CD4-positive, alpha-beta memory T cell (primary cell): ENCODE measurements around the gene POFUT2. TPM values are rescaled to one million over a fixed set of nuclear protein-coding genes. Genes with fewer than 3 reads are reported as not detected.

Source experiments
- CTCF ChIA-PET: fragments of 350-600 bp; sonication (Branson Sonifier 250); formaldehyde crosslinking; loops from one replicate; lab custom pipeline; 2021; ENCODE audit warnings: inconsistent platforms; ENCODE audit not compliant: partially characterized antibody; lab: Charles Lee
- POLR2A ChIA-PET: fragments of 350-600 bp; sonication (Branson Sonifier 250); formaldehyde crosslinking; loops from one replicate; lab custom pipeline; 2021; ENCODE audit not compliant: partially characterized antibody; lab: Charles Lee
- DNase-seq, 5 donors: peaks; one replicate each; pipeline versions ENCODE4 v3.0.0 to v3.0.0-alpha.2; 2020 to 2022; ENCODE audit warnings: mixed read lengths in 1 of 5
- H3K27ac ChIP-seq: one replicate; pipeline ENCODE4 v1.7.0; 2013; ENCODE audit warnings: low read depth, low read length
- H3K27me3 ChIP-seq: 2 replicates; pipeline ENCODE4 v1.7.0; 2013; ENCODE audit warnings: mild to moderate bottlenecking, low read length, moderate library complexity; ENCODE audit not compliant: insufficient read depth
- H3K36me3 ChIP-seq: 2 replicates; pipeline ENCODE4 v1.7.0; 2013; ENCODE audit warnings: mild to moderate bottlenecking, low read length, moderate library complexity; ENCODE audit not compliant: insufficient read depth
- H3K4me1 ChIP-seq: 2 replicates; pipeline ENCODE4 v1.7.0; 2013; ENCODE audit warnings: mild to moderate bottlenecking, low read length, moderate library complexity; ENCODE audit not compliant: insufficient read depth
- H3K4me3 ChIP-seq, 2 donors: one replicate each; pipeline ENCODE4 v1.7.0; 2013; ENCODE audit warnings: low read length in 2 of 2, mild to moderate bottlenecking in 1 of 2
- H3K9me3 ChIP-seq, 2 donors: one replicate each; pipeline ENCODE4 v1.7.0; 2013; ENCODE audit warnings: low read length in 2 of 2, control low read depth in 1 of 2; ENCODE audit not compliant: control insufficient read depth in 1 of 2
- H3K27ac Mint-ChIP-seq, 7 donors: one replicate each; pipeline ENCODE4 v1.8.0; 2020 to 2021; ENCODE audit warnings: mixed read lengths in 7 of 7, mild to moderate bottlenecking in 6 of 7, inconsistent platforms in 3 of 7, moderate library complexity in 3 of 7
- H3K27me3 Mint-ChIP-seq, 2 donors: one replicate each; pipeline ENCODE4 v1.8.0; 2020 to 2021; ENCODE audit warnings: mixed read lengths in 2 of 2
- H3K36me3 Mint-ChIP-seq, 2 donors: one replicate each; pipeline ENCODE4 v1.8.0; 2020 to 2021; ENCODE audit warnings: mixed read lengths in 2 of 2, inconsistent platforms in 1 of 2, mild to moderate bottlenecking in 1 of 2
- H3K4me1 Mint-ChIP-seq, 4 donors: one replicate each; pipeline ENCODE4 v1.8.0; 2020 to 2021; ENCODE audit warnings: mixed read lengths in 4 of 4, mild to moderate bottlenecking in 1 of 4
- H3K4me3 Mint-ChIP-seq, 8 donors: one replicate each; pipeline ENCODE4 v1.8.0; 2020 to 2021; ENCODE audit warnings: mixed read lengths in 8 of 8, mild to moderate bottlenecking in 7 of 8, moderate library complexity in 6 of 8, inconsistent platforms in 3 of 8
- H3K9me3 Mint-ChIP-seq, 8 donors: one replicate each; pipeline ENCODE4 v1.8.0; 2020 to 2021; ENCODE audit warnings: mixed read lengths in 8 of 8, mild to moderate bottlenecking in 5 of 8, inconsistent platforms in 3 of 8, moderate library complexity in 1 of 8
- intact Hi-C: fragments of 100-400 bp; cut with micrococcal nuclease; formaldehyde crosslinking; loops from one replicate; pipeline ENCODE4 v1.15.1; 2023
- polyA plus RNA-seq, 2 donors: library from polyadenylated mRNA; unstranded; fragments of 300-500 nt; fragmentation: Illumina TruSeq; gene quantifications; one replicate each; pipeline ENCODE4 v1.2.3, GENCODE V29; 2021
- total RNA-seq, 2 experiments: library from RNA; stranded (reverse); gene quantifications; one replicate each; pipeline ENCODE4 v1.2.3, GENCODE V29; 2021

The POFUT2 gene
- total and polyA plus RNA-seq, 4 experiments from 2014 or later, result 2.8 to 40.8 (median 22.9) TPM

DNA sequence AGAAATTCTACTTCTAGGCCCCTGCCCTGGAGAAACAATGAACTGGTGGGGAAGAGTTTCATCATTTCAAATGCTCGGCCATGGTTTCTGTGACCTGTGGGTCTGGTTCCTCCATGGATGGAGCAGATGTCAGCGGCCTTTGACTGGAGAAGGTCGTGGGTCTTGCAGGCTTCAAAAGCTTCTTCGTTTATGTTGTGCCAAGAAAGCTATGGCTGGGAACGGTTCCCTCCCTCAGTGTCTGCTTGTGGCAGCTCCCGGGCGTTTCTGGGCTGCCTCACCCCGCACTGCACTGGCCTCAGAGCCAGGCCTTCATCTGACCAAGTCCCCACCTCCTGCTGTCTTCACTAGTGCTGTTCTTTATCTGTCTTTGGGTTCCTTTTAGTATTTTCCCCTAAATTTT is 46.4 kb upstream of the POFUT2 start:
- Histone ChIP-seq H3K36me3 (no peaks in the 10 kb centered on the region), H3K27me3 (no peaks in the 10 kb centered on the region), H3K27ac (no peak overlapping the region), H3K4me1 (no peaks in the 10 kb centered on the region), H3K4me3 (no peak overlapping the region), H3K9me3 (no peaks in the 10 kb centered on the region)
- H3K4me3 Mint-ChIP-seq, result no peak overlapping the region
- ChIA-PET CTCF (no interaction called here), POLR2A (no interaction called here)
- no peak overlapping the region for H3K27ac Mint-ChIP-seq
- no peaks in the 10 kb centered on the region for H3K36me3 Mint-ChIP-seq
- peaks cover 1 to 7% of the 10 kb centered on the region in 2 donors for H3K27me3 Mint-ChIP-seq
- intact Hi-C loops, result no loop called here
- H3K4me1 Mint-ChIP-seq, result peaks cover 0 to 2% (median under 1%) of the 10 kb centered on the region in 4 donors
- no peaks in the 10 kb centered on the region for H3K9me3 Mint-ChIP-seq
- DNase-seq, result no peak

DNA sequence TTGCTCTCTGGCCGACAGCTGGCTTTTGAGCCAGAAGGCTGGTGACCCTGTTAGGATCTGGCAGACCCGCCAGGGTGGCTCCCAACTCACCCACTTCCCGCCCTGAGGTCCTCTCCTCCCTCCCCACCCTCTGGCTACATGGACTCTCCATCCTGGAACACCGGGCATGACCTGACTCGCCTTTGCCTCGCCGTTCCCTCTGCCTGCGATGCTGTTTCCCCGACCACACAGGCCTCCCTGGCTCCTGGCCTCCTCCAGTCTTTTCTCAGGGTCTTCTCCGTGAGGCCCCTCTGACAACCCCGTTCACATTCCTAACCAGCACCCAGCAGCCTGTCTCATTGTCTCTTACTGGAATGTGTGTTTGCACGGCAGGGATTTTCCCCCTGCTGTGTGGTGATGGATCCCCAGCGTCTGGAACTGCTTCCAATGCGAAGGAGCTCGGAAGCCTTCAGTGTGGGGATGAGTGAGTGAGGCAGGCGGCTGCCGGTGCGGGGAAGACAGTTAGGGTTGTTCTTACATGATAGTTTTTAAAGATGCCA is 46.0 kb upstream of the POFUT2 start:
- DNase-seq, result no peak
- Histone ChIP-seq H3K4me3 (no peak overlapping the region), H3K27ac (no peak overlapping the region), H3K36me3 (no peaks in the 10 kb centered on the region), H3K4me1 (no peaks in the 10 kb centered on the region), H3K27me3 (no peaks in the 10 kb centered on the region), H3K9me3 (no peaks in the 10 kb centered on the region)
- intact Hi-C loops, result no loop called here
- ChIA-PET CTCF (no interaction called here), POLR2A (no interaction called here)
- Mint-ChIP-seq H3K27me3 (peaks cover 1 to 7% of the 10 kb centered on the region in 2 donors), H3K9me3 (no peaks in the 10 kb centered on the region), H3K4me1 (peaks cover 0 to 2% (median under 1%) of the 10 kb centered on the region in 4 donors), H3K4me3 (no peak overlapping the region), H3K36me3 (no peaks in the 10 kb centered on the region), H3K27ac (no peak overlapping the region)

DNA sequence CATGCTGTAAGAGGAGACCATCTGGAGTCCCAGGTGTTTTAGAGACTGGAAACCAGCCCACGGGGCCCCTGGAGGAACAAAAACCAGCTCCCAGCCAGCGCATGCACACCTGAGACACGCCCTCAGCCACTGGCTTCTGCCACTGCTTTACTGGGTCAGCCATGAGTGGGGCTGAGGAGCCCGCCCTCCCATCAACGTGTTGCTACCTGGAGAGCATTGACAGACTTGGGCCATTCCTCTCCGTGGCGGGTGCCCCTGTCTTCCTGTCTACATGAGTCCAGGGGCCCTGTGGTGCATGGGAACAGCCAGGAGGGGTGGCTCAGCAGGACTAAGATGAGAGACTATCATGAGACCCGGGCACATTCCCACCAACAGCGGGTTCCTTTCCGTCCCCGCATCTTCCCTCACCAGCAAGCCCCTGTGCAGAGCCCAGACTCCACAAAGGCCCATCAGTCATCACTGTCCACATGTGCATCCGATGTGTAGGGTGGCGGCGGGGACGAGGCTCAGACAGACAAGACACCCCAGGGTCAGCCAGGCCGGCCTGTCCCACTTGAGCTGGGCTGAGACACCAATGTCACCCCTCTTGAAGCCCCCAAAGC is 45.4 kb upstream of the POFUT2 start:
- H3K4me1 ChIP-seq, result no peaks in the 10 kb centered on the region
- ChIA-PET POLR2A (no interaction called here), CTCF (no interaction called here)
- Mint-ChIP-seq H3K27me3 (peaks cover 1 to 4% of the 10 kb centered on the region in 2 donors), H3K27ac (no peak overlapping the region), H3K36me3 (no peaks in the 10 kb centered on the region), H3K4me1 (peaks cover 0 to 2% (median under 1%) of the 10 kb centered on the region in 4 donors), H3K4me3 (no peak overlapping the region), H3K9me3 (no peaks in the 10 kb centered on the region)
- no peak overlapping the region for H3K4me3 ChIP-seq
- no peaks in the 10 kb centered on the region for H3K36me3 ChIP-seq
- intact Hi-C loops, result no loop called here
- DNase-seq, result no peak
- no peaks in the 10 kb centered on the region for H3K9me3 ChIP-seq
- H3K27ac ChIP-seq, result no peak overlapping the region
- no peaks in the 10 kb centered on the region for H3K27me3 ChIP-seq

DNA sequence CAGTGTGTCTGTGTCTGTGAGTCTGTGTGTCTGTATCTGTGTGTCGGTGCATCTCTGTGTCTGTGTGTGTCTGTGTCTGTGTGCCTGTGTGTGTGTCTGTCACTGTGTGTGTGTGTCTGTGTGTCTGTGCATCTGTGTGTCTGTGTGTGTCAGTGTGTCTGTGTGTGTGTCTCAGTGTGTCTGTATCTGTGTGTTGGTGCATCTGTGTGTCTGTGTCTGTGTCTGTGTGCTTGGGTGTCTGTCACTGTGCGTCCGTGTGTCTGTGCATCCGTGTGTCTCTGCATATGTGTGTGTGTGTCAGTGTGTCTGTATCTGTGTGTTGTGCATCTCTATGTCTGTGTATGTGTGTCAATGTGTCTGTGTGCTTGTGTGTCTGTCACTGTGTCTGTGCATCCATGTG is 44.7 kb upstream of the POFUT2 start:
- H3K36me3 Mint-ChIP-seq, result no peaks in the 10 kb centered on the region
- no peak overlapping the region for H3K4me3 Mint-ChIP-seq
- Histone ChIP-seq H3K4me3 (no peak overlapping the region), H3K4me1 (no peaks in the 10 kb centered on the region), H3K27ac (no peak overlapping the region), H3K27me3 (no peaks in the 10 kb centered on the region), H3K36me3 (no peaks in the 10 kb centered on the region), H3K9me3 (no peaks in the 10 kb centered on the region)
- H3K27ac Mint-ChIP-seq, result peak overlapping the region in 2 of 7 donors; percentile 1 to 47
- peaks cover 1 to 4% of the 10 kb centered on the region in 2 donors for H3K27me3 Mint-ChIP-seq
- peaks cover 0 to 2% (median under 1%) of the 10 kb centered on the region in 4 donors for H3K4me1 Mint-ChIP-seq
- CTCF ChIA-PET, result no interaction called here
- POLR2A ChIA-PET, result no interaction called here
- H3K9me3 Mint-ChIP-seq, result no peaks in the 10 kb centered on the region
- DNase-seq, result no peak
- intact Hi-C loops, result no loop called here

DNA sequence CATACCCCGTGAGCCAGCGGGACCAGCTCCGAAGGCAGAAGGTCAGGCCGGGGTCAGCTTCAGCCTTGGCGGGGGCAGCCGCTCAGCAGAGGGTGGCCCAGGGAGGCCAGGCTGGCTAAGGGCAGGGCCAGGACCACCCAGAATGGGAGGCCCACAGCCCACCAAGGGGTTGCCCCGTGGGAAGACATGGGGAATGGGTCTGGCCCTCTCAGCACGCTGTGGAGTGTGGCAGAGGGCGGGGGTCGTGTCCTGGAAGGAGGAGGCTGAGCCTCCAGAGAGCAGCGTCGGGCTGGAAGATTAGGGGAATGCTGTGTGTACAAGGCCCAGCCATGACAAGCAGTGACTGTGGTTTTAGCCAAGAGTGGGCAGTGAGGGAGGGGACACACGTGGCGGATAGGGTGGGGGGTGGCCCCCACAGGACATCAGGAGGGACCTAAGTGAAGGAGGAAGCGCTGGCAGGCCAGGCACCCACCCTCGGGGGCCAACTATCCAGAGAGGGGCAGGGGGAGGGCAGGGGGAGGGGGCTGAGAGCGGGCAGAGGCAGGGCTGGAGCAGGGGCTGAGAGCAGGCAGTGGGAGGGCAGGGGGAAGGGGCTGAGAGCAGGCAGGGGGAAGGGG is 43.9 kb upstream of the POFUT2 start:
- CTCF ChIA-PET, result no interaction called here
- H3K36me3 Mint-ChIP-seq, result no peaks in the 10 kb centered on the region
- POLR2A ChIA-PET, result no interaction called here

DNA sequence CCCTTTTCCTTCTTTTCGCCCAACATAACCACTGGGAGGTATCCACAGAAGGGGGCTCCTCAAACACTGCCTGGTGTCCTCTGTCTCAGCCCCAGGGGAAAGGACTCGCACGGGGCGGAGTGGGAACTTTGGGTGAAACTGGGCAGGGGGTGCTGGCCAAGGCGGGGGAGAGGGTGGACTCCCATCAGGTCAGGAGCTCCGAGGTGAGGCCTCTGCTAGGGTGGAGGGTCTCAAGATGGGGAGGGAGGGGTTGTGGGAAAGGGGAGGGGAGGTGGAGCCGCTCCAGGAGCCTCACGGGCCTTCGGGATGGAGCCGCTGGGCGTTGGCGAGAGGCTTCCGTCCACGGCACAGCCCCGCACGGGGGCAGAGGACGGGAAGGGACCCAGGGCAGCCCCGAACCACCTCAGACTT is 43.2 kb upstream of the POFUT2 start:
- H3K36me3 ChIP-seq, result no peaks in the 10 kb centered on the region
- ChIA-PET POLR2A (no interaction called here), CTCF (no interaction called here)
- H3K27ac Mint-ChIP-seq, result no peak overlapping the region
- H3K36me3 Mint-ChIP-seq, result no peaks in the 10 kb centered on the region
- no peak for DNase-seq
- intact Hi-C loops, result no loop called here
- H3K4me1 ChIP-seq, result no peaks in the 10 kb centered on the region
- H3K27ac ChIP-seq, result no peak overlapping the region
- peaks cover 0 to 2% (median under 1%) of the 10 kb centered on the region in 4 donors for H3K4me1 Mint-ChIP-seq
- H3K4me3 ChIP-seq, result no peak overlapping the region
- H3K27me3 Mint-ChIP-seq, result peaks cover 4% of the 10 kb centered on the region in 2 donors
- no peaks in the 10 kb centered on the region for H3K27me3 ChIP-seq
- H3K4me3 Mint-ChIP-seq, result no peak overlapping the region
- H3K9me3 ChIP-seq, result no peaks in the 10 kb centered on the region
- H3K9me3 Mint-ChIP-seq, result no peaks in the 10 kb centered on the region

More for the DNA sequence above, 43.9 kb upstream of the POFUT2 start:
- Mint-ChIP-seq H3K4me3 (no peak overlapping the region), H3K9me3 (no peaks in the 10 kb centered on the region), H3K27me3 (peaks cover 4% of the 10 kb centered on the region in 2 donors), H3K4me1 (peaks cover 0 to 2% (median under 1%) of the 10 kb centered on the region in 4 donors), H3K27ac (no peak overlapping the region)
- Histone ChIP-seq H3K27me3 (no peaks in the 10 kb centered on the region), H3K4me3 (no peak overlapping the region), H3K27ac (no peak overlapping the region), H3K4me1 (no peaks in the 10 kb centered on the region), H3K36me3 (no peaks in the 10 kb centered on the region), H3K9me3 (no peaks in the 10 kb centered on the region)
- DNase-seq, result no peak
- intact Hi-C loops, result no loop called here

DNA sequence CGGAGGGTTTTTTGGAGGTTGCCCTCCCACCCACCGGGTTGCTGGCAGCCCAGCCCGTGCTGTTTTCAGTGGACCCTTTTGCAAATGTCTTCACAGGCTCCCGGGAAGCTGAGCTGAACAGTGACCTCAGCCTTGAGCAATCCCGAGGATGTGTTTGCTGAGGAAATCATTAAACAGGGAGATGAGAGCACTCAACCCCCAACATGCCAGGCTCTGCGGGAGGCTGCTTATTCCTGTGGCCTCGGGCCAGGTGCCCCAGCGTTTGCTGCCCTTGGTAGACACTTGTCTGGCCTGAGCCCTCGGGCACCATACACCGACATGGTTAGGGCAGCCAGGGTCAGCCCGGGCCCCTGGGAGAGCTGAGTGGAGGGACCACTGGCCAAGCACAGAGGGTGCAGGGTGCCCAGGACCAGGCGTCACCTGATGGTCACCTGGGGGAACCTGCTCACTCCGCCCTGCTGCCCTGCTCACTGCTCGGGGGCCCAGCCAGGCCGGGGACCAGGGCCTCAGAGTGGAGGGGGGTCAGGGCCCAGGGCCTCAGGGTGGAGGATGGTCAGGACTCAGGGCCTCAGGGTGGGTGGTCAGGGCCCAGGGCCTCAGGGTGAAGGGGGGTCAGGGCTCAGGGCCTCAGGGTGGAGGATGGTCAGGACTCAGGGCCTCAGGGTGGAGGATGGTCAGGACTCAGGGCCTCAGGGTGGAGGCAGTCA is 42.5 kb upstream of the POFUT2 start:
- peaks cover 4% of the 10 kb centered on the region in 2 donors for H3K27me3 Mint-ChIP-seq

More for the DNA sequence above, 42.5 kb upstream of the POFUT2 start:
- Mint-ChIP-seq H3K4me1 (peaks cover 0 to 2% (median under 1%) of the 10 kb centered on the region in 4 donors), H3K9me3 (no peaks in the 10 kb centered on the region), H3K36me3 (no peaks in the 10 kb centered on the region), H3K27ac (no peak overlapping the region), H3K4me3 (no peak overlapping the region)
- Histone ChIP-seq H3K9me3 (no peaks in the 10 kb centered on the region), H3K4me1 (no peaks in the 10 kb centered on the region), H3K27ac (no peak overlapping the region), H3K27me3 (no peaks in the 10 kb centered on the region), H3K36me3 (no peaks in the 10 kb centered on the region), H3K4me3 (no peak overlapping the region)
- ChIA-PET CTCF (no interaction called here), POLR2A (no interaction called here)
- intact Hi-C loops, result no loop called here
- no peak for DNase-seq
